ENCODE measurements around the gene NAV2.

- no peak for TF ChIP-seq CTCF (IDR thresholded peaks at IDR 0.05; ENCODE audit: low read depth, low read length)
- no peak for TF ChIP-seq MYC (IDR thresholded peaks at IDR 0.05; ENCODE audit: low read depth, low read length)
- TF ChIP-seq POLR2A (IDR thresholded peaks at IDR 0.05; ENCODE audit: extremely low read depth, insufficient read length): no peak
Observed at GRCh38 chr11:19793326-19793725, 80.7 kb downstream of the NAV2 start.

Data from NB4 (cell line).